IPS-11a (cell line): ENCODE data around the gene RAD51C.
"Not testable (repeated sequence)": the region's sequence is repeated elsewhere in the genome, so short reads cannot be mapped to it uniquely, and the experiment has no call there.

Experiments used
- H3K4me3 ChIP-seq: one replicate; pipeline ENCODE4 v1.5.1; 2013; ENCODE audit warnings: low read depth, low read length, control low read depth

The RAD51C gene

DNA sequence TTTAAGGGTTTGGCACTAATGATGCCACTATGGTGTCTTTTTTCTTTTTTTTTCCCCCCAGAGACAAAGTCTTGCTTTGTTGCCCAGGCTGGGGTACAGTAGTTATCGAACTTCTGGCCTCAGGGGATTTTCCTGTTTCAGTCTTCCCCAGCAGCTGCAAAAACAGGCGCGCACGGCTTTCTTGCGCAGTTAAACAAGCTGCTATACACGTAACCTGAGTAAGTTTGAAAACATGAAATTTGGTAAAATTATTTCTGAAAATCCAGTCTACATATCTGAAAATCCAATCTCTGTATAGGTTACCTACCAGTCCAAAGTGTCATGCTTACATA, 12.4 kb upstream of the RAD51C start:
- H3K4me3 ChIP-seq: no peak overlapping the region

DNA sequence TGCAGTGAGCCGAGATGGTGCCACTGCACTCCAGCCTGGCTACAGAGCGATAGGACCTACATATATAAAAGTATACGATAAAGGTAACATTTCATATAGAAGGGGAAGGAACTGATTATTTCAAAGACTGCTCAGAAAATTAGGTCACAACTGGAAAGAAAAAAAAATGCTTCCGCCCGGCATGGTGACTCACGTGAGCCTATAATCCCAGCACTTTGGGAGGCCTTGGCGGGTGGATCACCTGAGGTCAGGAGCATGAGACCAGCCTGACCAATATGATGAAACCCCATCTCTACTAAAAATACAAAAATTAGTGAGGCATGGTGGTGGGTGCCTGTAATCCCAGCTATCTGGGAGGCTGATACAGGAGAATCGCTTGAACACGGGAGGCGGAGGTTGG, 8.4 kb upstream of the RAD51C start:
- H3K4me3 ChIP-seq: no peak overlapping the region

DNA sequence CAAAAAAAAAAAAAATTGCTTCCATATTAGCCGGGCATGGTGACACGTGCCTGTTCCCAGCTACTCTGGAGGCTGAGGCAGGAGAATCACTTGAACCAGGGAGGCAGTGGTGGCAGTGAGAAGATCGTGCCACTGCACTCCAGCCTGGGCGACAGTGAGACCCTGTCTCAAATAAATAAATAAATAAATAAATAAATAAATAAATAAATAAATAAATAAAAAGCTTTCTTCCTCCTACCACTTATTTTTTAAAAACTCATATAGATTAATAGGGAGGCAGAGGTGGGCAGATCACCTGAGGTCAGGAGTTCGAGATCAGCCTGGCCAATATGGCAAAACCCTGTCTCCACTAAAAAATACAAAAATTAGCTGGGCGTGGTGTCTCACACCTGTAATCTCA, 7.9 kb upstream of the RAD51C start:
- H3K4me3 ChIP-seq: not testable (repeated sequence)

DNA sequence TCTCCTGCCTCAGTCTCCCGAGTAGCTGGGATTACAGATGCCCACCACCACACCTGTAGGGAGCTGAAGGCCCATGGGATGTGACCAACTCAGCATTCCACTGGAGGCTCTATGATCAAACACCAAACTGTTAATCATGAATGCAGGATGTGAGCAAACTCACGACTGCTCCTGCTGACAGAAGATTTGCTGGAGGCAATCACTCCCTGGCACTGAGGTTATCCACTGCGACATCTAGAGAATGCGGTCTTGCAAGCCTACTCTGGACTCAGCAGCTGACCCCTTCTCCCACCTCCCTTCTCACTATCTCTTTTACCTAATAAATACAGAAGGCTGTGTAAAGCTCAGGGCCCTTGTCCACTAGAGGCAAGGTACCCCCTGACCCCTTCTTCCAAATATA, 5.4 kb upstream of the RAD51C start:
- no peak overlapping the region for H3K4me3 ChIP-seq

DNA sequence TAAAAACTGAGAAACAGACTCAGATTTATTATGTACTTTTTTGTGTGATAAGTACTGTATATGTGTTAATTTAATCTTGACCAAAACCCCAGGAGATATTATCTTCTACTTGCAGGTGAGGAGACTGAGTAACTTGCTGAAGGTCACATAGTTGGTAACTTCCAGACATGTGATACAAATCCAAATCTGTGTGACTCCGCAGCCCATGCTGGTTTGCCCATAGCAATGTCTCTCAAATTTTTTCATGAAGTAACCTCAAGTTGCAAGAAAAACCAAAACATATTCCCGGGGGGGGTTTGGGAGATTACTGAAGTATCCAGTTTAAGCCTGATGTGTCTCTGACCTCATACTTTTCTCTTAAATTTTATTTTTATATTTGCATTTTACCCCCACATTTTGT, 3.9 kb upstream of the RAD51C start:
- H3K4me3 ChIP-seq: no peak overlapping the region

DNA sequence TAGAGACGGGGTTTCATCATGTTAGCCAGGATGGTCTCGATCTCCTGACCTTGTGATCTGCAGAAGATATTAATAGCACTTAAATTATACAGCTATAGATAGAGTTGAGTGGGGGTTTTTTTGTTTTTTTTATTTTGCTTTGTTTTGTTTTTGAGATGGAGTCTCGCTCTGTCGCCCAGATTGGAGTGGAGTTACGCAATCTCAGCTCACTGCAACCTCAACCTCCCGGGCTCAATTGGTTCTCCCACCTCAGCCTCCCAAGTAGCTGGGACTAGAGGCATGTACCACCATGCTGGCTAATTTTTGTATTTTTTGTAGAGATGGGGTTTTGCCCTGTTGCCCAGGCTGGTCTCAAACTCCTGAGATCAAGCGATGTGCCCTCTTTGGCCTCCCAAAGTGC, 2.4 kb upstream of the RAD51C start:
- H3K4me3 ChIP-seq: not testable (repeated sequence)

DNA sequence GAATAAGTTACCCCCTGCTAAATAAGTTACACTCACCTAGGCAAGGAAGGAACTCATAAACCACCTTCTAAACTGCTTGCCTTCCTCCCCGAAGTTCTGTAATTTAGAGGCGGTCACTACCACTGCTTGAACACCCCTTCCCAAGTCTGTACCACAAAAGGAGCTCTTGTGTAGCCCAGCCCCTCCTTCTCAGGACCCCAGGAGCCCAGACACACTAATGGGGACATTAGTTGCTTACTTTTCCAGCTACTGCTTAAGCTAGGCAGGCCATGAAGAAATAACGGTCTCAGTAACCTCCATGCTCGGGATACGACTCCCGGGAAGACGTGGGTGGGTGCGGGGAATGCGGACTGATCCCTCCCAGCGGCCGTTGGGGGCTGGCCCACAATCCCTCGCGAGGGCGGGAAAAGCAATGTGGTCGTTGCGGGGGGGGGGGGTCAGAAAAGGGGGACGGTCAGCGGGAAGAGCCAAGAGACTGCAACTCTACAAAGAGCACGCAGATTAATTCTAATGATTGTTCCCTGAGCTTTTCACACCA, 632 bp upstream of the RAD51C start, which contains the start of gene TEX14:
Gene TEX14, minus strand, starts transcription at position 345 of the 538 bp plus-strand sequence. CDS start 40,044 bp downstream, outside the sequence.
- H3K4me3 ChIP-seq: peak within 1 kb of the TSS; percentile 24

DNA sequence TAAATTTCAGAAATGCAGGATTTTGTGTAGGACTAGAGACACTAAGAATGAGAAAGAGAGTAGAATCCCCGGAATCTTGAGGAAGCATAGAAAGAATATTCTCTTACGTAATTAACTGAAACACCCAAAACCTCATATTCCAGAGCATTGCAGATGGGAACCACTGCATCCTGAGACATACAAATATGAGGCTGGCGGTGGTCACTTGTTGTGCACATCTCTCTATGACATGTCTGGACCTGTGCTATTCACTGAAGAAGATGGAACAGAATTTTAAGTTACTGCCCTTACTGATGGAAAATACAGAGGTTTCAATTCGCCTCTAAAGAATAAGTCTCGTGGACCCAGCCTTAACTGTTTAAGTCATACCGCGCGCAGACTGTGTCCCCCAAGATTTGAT, 806 bp downstream of the RAD51C start:
- H3K4me3 ChIP-seq: peak overlapping the region; percentile 24

DNA sequence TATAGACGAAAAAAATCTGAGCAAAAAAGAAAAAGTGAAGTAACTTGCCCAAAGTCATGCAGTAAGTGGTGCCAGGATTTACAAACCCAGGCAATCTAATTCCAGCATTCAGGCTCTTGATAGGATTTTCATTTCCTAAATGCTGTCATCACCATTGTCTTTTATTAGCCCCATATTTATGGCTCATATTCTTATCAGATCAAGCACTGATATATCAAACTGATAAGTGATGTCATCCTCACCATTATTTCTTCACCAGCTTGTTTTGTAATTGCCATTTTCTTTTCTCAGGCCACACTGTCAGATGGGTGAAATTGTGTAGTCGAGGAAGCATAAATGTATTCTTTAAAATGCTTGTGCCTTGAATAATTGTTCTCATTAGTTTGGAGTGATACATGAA, 1.3 kb downstream of the RAD51C start:
- no peak overlapping the region for H3K4me3 ChIP-seq

DNA sequence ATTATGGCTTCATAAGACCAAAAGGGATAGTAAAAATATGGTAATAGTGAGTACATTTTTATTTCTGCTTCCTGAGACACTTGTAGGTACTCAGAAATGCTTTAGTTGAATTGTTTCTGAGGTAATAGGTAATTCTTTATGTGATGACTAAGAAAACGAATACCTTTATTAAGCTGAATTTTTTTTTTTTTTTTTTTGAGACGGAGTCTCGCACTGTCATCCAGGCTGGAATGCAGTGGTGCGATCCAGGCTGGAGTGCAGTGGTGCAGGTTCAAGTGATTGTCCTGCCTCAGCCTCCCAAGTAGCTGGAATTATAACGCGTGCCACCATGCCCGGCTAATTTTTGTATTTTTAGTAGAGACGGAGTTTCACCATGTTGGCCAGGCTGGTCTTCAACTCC, 1.9 kb downstream of the RAD51C start:
- no peak overlapping the region for H3K4me3 ChIP-seq

DNA sequence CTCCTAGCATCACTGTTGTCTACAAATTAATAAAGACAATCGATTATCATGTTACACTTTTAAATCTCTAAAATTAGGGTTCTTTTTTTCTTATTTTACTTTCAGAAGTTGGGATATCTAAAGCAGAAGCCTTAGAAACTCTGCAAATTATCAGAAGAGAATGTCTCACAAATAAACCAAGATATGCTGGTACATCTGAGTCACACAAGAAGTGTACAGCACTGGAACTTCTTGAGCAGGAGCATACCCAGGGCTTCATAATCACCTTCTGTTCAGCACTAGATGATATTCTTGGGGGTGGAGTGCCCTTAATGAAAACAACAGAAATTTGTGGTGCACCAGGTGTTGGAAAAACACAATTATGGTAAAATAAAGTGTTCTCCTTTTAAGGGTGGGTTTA, 2.4 kb downstream of the RAD51C start:
- no peak overlapping the region for H3K4me3 ChIP-seq

DNA sequence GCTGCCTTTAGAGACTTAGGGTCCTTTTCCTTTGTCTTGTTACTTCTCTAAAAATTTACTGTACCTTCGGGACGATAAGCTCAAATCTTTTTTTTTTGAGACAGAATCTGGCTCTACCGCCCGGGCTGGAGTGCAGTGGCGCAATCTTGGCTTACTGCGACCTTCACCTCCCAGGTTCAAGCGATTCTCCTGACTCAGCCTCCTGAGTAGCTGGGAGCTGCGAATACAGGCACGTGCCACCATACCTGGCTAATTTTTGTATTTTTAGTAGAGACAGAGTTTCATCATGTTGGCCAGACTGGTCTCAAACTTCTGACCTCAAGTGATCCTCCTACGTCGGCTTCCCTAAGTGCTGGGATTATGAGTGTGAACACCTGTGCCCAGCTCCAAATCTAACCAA, 7.4 kb downstream of the RAD51C start:
- H3K4me3 ChIP-seq: no peak overlapping the region

DNA sequence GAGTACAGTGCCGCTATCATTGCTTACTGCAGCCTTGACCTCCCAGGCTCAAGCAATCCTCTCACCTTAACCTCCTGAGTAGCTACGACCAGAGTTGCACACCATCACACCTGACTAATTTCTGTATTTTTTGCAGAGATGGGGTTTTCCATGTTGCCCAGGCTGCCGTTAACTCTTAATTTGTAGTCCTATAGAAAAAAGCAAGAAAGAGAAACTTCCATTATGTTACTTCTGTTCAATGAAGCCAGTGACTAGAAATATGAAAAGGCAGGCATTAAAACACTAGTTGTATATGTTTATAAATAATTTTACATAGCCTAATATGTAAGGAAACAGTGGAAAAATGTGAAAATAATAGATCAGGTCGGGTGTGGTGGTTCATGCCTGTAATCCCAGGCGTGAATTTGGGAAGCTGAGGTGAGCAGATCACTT, 9.7 kb downstream of the RAD51C start:
- no peak overlapping the region for H3K4me3 ChIP-seq

DNA sequence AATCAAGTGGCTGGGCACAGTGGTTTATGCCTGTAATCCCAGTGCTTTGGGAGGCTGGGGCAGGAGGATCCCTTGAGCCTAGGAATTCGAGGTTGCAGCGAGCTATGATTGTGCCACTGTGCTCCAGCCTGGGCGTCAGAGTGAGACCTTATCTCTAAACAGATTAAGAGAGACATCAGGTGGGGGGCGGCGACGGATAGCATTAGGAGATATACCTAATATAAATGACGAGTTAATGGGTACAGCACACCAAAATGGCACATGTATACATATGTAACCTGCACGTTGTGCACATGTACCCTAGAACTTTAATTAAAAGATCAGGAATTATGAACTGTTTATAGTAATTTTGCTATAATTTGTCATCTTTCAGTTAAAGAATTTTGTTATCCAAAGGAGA, 10.3 kb downstream of the RAD51C start:
- H3K4me3 ChIP-seq: no peak overlapping the region

DNA sequence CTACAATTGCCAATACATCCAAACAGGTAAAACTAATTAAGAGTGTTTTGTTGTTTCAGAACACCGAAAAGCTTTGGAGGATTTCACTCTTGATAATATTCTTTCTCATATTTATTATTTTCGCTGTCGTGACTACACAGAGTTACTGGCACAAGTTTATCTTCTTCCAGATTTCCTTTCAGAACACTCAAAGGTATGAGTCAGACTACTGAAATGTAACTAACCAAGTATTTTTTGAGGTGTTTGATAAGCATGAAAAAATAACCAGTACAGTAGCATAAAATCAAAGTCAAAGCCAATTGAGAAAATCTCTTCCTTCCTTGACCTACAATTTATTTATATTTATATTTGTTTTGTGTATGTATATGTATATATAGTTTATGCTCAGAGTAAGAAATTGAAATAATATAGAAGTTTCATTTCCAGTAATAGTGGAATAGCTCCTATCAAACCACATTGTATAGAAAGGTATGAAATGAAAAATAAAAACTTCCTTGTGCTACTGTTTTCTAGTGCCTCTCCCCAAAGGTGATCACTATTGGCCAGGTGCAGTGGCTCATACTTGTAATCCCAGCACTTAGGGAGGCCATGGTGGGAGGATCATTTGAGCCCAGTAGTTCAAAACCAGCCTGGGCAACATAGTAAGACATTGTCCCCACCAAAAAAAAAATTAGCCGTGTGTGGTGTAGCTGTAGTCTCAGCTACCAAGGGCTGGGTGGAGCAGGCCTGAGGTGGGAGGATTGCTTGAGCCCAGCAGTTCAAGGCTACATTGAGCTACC, 10.9 kb downstream of the RAD51C start:
- no peak overlapping the region for H3K4me3 ChIP-seq

DNA sequence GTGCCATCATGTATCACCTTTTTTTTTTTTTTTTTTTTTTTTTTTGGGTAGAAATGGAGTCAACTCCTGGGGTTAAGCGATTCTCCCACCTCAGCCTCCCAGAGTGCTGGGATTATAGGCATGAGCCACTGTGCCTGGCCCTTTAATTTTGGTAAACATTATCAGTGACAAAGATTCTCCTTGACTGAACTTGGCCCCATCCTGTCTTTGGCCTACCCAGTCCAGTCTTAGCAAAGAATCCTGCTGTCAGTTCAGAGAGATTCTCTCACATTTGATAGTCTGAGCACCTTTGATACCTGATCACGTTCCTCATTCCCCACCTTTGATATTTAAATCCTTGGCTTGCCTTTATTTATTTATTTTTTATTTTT, 11.5 kb downstream of the RAD51C start:
- no peak overlapping the region for H3K4me3 ChIP-seq

DNA sequence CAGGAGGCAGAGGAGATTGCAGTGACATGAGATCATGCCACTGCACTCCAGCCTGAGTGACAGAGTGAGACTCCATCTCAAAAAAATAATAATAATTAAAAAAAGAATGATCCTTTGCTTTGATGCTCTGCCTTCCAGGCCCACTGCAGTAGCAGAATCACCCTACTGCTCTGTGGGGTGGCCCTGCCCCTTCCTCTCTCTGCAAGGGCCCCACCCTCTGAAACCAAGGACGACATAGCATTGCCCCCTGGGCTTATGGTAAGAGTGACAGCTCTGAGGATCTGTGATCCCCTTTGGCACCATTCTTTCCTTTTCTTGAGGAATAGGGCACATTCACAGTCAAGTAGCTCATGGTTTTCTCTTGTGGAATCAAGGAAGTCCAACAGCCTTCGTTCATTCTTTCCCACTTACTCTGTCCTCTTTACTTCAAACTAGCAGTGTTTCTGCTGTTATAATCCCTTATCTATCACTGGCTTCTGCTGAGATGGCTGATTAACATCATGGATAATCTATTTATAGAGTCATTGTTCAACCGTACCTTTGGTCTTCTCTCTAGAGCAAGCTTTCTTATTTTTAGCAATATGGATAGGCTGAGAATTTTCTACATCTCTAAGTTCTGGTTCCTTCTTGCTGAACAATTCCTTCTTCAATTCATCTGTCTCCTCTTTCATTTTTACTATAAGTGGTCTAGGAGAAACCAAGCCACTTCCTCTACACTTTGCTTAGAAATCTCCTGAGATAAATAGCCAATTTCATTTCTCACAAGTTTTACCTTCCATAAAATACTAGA, 14.1 kb downstream of the RAD51C start:
- H3K4me3 ChIP-seq: no peak overlapping the region

DNA sequence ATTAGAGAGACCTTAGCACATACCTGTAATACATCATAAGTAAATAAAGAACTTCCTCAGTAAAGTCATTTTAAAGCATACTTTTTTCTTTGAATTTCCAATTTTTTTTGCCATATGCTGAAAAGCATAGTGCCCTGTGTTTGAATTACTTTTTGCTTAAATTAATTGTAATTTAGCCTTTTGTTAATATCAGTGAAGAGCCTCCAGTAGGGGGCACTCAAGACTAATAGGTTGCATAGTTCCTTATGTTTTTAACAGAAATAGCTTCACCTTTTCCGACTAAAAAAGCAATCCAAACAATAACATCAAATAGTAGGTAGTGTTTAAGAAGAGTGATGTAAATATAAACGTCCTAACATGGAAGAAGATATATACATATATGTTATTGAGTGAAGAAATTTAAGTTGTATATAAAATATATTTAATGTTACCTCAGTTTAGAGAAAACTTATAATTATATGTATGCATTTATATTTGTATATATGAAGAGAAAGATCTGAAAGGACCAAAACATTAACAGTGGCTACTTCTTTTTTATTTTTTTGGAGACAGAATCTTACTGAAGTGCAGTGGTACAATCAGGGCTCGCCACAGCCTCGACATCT, 18.6 kb downstream of the RAD51C start:
- no peak overlapping the region for H3K4me3 ChIP-seq

DNA sequence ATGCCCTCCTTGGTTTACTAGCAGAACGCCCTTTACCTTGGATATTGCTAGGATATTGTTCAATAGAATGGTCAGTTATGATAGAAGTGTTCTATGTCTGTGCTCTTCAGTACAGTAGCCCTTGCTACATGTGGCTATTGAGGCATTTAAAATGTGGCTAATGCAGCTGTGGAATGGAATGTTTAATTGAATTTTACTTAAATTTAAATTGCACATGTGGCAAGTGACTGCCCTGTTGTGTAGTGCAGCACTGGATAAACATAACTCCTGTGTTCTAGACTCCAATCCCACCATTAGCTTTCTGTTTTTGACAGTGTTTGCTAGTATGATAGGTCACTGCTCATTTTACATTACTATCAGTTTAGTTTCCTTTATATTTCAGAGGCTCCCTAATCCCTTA, 29.9 kb downstream of the RAD51C start:
- H3K4me3 ChIP-seq: no peak overlapping the region

DNA sequence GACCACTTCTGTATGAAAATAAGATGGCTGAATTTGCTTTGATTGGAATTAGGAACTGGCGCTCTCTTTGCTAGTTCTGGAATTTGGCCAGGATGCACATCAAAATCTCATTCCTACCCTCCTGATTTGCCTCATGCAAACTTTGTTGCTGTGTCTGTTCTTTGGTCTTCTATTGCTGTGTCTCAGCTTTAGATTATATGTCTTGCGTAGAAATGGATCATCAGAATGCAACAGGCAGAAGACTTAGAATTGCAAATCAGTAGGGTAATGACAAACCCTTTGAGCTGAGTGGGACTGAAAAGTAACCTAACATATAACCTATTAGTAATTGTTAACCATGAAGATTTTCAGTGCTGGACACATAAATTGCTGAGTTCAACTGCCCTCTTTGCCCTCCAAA, 30.3 kb downstream of the RAD51C start:
- no peak overlapping the region for H3K4me3 ChIP-seq

DNA sequence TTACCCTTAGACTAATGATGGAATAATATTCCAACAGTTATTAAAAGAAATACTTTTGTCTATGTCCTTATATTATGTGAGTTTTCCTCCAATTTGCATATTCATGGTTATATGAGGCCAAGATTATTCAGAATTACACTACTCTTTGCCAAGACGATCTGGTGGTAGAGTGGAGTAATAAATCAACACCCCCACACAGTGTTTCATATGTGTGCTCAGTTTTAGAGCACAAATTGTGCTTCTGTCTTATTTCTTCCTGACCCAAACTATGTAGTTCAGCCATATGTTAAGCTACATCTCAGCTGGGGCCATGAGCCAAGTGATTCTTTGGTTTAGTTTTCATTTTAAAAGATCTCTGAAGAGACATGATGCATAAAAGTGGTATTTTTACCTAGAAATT, 36.4 kb downstream of the RAD51C start:
- H3K4me3 ChIP-seq: no peak overlapping the region

DNA sequence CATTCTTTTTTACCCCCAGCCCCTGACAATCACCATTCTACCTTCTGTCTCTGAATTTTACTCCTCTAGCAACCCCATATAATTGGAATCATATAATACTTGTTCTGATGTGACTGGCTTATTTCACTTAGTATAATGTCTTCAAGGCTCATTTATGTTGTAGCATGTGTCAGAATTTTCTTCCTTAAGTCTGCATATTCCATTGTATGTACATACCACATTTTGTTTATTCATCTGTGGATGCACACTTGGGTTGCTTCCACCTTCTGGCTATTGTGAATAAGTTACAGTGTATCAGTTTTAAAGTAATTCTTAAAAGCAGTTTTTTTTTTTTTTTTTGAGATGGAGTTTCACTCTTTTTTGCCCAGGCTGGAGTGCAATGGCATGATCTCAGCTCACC, 38.5 kb downstream of the RAD51C start:
- no peak overlapping the region for H3K4me3 ChIP-seq
